ENCODE measurements around the gene GLB1L. TPM values are rescaled to one million over a fixed set of nuclear protein-coding genes. Genes with fewer than 3 reads are reported as not detected.
A peak's percentile ranks its signal among the peaks of the same experiment; 100 is the strongest.

Gene GLB1L
- total and polyA plus RNA-seq, 2 of the 8 experiments (the other 6 are each of a cell fraction or from before 2014, with no cell fraction given) = 3.7 to 4.0 TPM

GRCh38 chr2:219277703-219278654 is 32.7 kb upstream of the GLB1L start:
- no peak overlapping the region for H3K4ac ChIP-seq (replicated peaks; ENCODE audit: insufficient read length, low read depth, low read length)
- H2BK20ac ChIP-seq (ENCODE audit: low read length) = no peak overlapping the region; the same call in 1 of the 2 replicates
- H2BK15ac ChIP-seq (ENCODE audit: low read length) = peak overlapping the region; percentile 31
- H3K4me1 ChIP-seq (replicated peaks in 1 of 4; ENCODE audit: control insufficient read depth in 3 of 4, insufficient read depth in 4 of 4, low read length in 3 of 4) = peaks cover 9 to 23% (median 14%) of the 10 kb centered on the region in 4 experiments
- H3K79me1 ChIP-seq (ENCODE audit: low read depth, low read length) = no peaks in the 10 kb centered on the region; the same call in 1 of the 2 replicates
- H3K4me2 ChIP-seq (ENCODE audit: insufficient read depth in 1 of 2, low read depth in 2 of 2, low read length in 2 of 2) = peak overlapping the region; percentile 72 to 73
- H3K4me3 ChIP-seq (ENCODE audit: extremely low read depth in 1 of 4, insufficient read depth in 2 of 4, low read depth in 3 of 4, low read length in 4 of 4) = peak overlapping the region in 3 of 4 experiments; percentile 3 to 75 (median 18); a peak in 3 of 8 replicates
- no peak overlapping the region; the same call in 1 of the 2 replicates for H2AK5ac ChIP-seq (ENCODE audit: low read depth, low read length)
- H3K36me3 ChIP-seq (ENCODE audit: control insufficient read depth in 2 of 4, insufficient read depth in 4 of 4, low read length in 3 of 4) = peaks cover 0 to 4% (median under 1%) of the 10 kb centered on the region in 4 experiments; a peak in 2 of 8 replicates
- POLR2A ChIA-PET (ENCODE audit: partially characterized antibody) = interaction anchor here (0.6 to 4.5 kb wide), 10 partner anchors 9 to 109 kb away, joined by 3 to 33 read pairs (median 4); partner anchors contain the start of genes ATG9A, GLB1L, PTPRN and STK16
- H4K91ac ChIP-seq (replicated peaks; ENCODE audit: insufficient read length, low read length) = no peak overlapping the region
- peaks cover 8% of the 10 kb centered on the region; the same call in 1 of the 2 replicates for H3K23me2 ChIP-seq (ENCODE audit: low read depth, low read length)
- H2BK5ac ChIP-seq (ENCODE audit: low read depth, low read length) = no peak overlapping the region; the same call in 1 of the 2 replicates
- H3K18ac ChIP-seq (ENCODE audit: extremely low read depth, low read length) = no peak overlapping the region; the same call in 1 of the 2 replicates
- FAIRE-seq = peak; percentile 50
- no peak overlapping the region for H3K14ac ChIP-seq (ENCODE audit: insufficient read length)
- no peaks in the 10 kb centered on the region; a peak in 1 of 7 replicates for H3K27me3 ChIP-seq (replicated peaks in 1 of 4; ENCODE audit: control insufficient read depth in 3 of 4, extremely low read depth in 1 of 4, insufficient read depth in 3 of 4, low read length in 3 of 4)
- peak overlapping the region; percentile 81 for H2AFZ ChIP-seq (ENCODE audit: low read length)
- no peaks in the 10 kb centered on the region for H3K9me3 ChIP-seq (ENCODE audit: insufficient read depth in 2 of 2, low read depth in 1 of 2, low read length in 1 of 2)
- DNase-seq (ENCODE audit: low read depth in 1 of 2, low spot score in 2 of 2) = peak in 1 of 2 experiments; percentile 94
- H3K23ac ChIP-seq (ENCODE audit: insufficient read length) = no peak overlapping the region
- H3K56ac ChIP-seq (replicated peaks; ENCODE audit: insufficient read length, low read depth, low read length) = no peak overlapping the region
- peak overlapping the region; percentile 56; the same call in 1 of the 2 replicates for H2BK12ac ChIP-seq (ENCODE audit: low read depth, low read length)
- no peaks in the 10 kb centered on the region for H3K79me2 ChIP-seq (ENCODE audit: control insufficient read depth in 1 of 2, insufficient read depth in 2 of 2, low read length in 2 of 2)
- H3K9ac ChIP-seq (replicated peaks in 1 of 4; ENCODE audit: extremely low read depth in 1 of 4, low read depth in 3 of 4, low read length in 3 of 4) = 0 out of 7 replicates have a peak overlapping the region, but pooled peaks of 1 of the 4 experiments have one; percentile 6
- H2BK120ac ChIP-seq (replicated peaks; ENCODE audit: low read depth, low read length) = no peak overlapping the region
- CTCF ChIA-PET (ENCODE audit: partially characterized antibody) = interaction anchor here (0.6 to 12.1 kb wide), 30 partner anchors 8 to 1521 kb away, joined by 3 to 220 read pairs (median 4); partner anchors contain the start of genes ABCB6, GLB1L, STK16 and TUBA4A
- 38% methylated on average over 25 of the region's 25 CpGs; no CpG with 5 or more reads in 1 of the 2 experiments for WGBS, 2 experiments (ENCODE audit: extremely low coverage in 1 of 2, insufficient coverage in 1 of 2, insufficient read length in 1 of 2, insufficient replicate concordance in 2 of 2, low coverage in 1 of 2, low lambda C conversion rate in 2 of 2, missing lambda C conversion rate in 1 of 2)
- H4K20me1 ChIP-seq (replicated peaks in 1 of 2; ENCODE audit: control insufficient read depth in 1 of 2, insufficient read depth in 2 of 2, low read length in 2 of 2) = no peaks in the 10 kb centered on the region
- H3K27ac ChIP-seq (ENCODE audit: low read depth, low read length) = peak overlapping the region; percentile 10; the same call in 1 of the 2 replicates
- H4K8ac ChIP-seq (ENCODE audit: extremely low read depth, insufficient read depth, low read length) = no peak overlapping the region
- no peak overlapping the region for H4K5ac ChIP-seq (ENCODE audit: insufficient read length, low read depth, low read length)
- TF ChIP-seq TAF1 (IDR thresholded peaks at IDR 0.05; ENCODE audit: low read depth, low read length) (peak; percentile 46; the same call in 1 of the 2 replicates), ZNF274 (IDR thresholded peaks at IDR 0.05; ENCODE audit: borderline replicate concordance, extremely low read depth, low read length) (no peak), ATF2 (IDR thresholded peaks at IDR 0.05; ENCODE audit: low read length) (no peak), TAF7 (optimal IDR thresholded peaks at IDR 0.05; ENCODE audit: borderline replicate concordance, low read depth, low read length) (no peak), EGR1 (IDR thresholded peaks at IDR 0.05; ENCODE audit: borderline replicate concordance, low read depth, low read length) (no peak), TBP (IDR thresholded peaks at IDR 0.05; ENCODE audit: low read depth, low read length) (peak; percentile 59; the same call in 1 of the 2 replicates), RAD21 (IDR thresholded peaks at IDR 0.05 in 1 of 2, conservative IDR thresholded peaks at IDR 0.05 in 1 of 2; ENCODE audit: low read depth in 2 of 2, low read length in 2 of 2) (peak; percentile 67 to 79)
